Thyroid gland (tissue), 4 donors: ENCODE measurements around the gene RRP8. TPM values are rescaled to one million over a fixed set of nuclear protein-coding genes. Genes with fewer than 3 reads are reported as not detected.

Experiments
- DNase-seq, 2 donors: peaks; one replicate each; pipeline ENCODE4 v3.0.0-alpha.2; 2019
- H3K27ac ChIP-seq, 3 donors: fragments of 200-600 bp; sonication (generic); 1 replicate in 2 of 3; 2 replicates in 1 of 3; pipeline ENCODE4 v1.5.1; 2016 to 2019; ENCODE audit warnings: mild to moderate bottlenecking in 1 of 3, moderate library complexity in 1 of 3
- H3K27me3 ChIP-seq: fragments of 200-600 bp; sonication (generic); one replicate; pipeline ENCODE4 v1.5.1; 2019
- H3K36me3 ChIP-seq, 2 donors: fragments of 200-600 bp; sonication (generic); one replicate each; pipeline ENCODE4 v1.5.1; 2016 to 2019
- H3K4me1 ChIP-seq, 2 donors: fragments of 200-600 bp; sonication (generic); one replicate each; pipeline ENCODE4 v1.5.1; 2017 to 2019
- H3K4me3 ChIP-seq, 3 donors: fragments of 200-600 bp; sonication (generic); replicated peaks in 1 of 3; 1 replicate in 2 of 3; 2 replicates in 1 of 3; pipeline ENCODE4 v1.5.1; 2016; ENCODE audit warnings: mild to moderate bottlenecking in 1 of 3
- H3K9me3 ChIP-seq: fragments of 200-600 bp; sonication (generic); one replicate; pipeline ENCODE4 v1.5.1; 2017
- CTCF ChIP-seq, 6 experiments: fragments of 200-600 bp in 3 of 6; fragments of 450-650 bp in 3 of 6; sonication (generic) in 3 of 6; IDR thresholded peaks; one replicate each; pipeline ENCODE4 v1.5.1; 2016 to 2019; ENCODE audit warnings: antibody characterized with exemption in 6 of 6, mild to moderate bottlenecking in 2 of 6, inconsistent platforms in 1 of 6, moderate library complexity in 1 of 6
- POLR2A ChIP-seq, 2 donors: fragments of 450-650 bp; IDR thresholded peaks; one replicate each; pipeline ENCODE4 v1.6.1; 2017; ENCODE audit warnings: antibody characterized with exemption in 2 of 2, mild to moderate bottlenecking in 2 of 2, moderate library complexity in 1 of 2
- WGBS, 2 donors: methylation state at CpG; one replicate each; pipeline ENCODE4 v1.1.5; 2017; 5-methylcytosine and 5-hydroxymethylcytosine counted together
- intact Hi-C: fragments of 100-400 bp; cut with DNase I; formaldehyde crosslinking; loops from one replicate; pipeline ENCODE4 v1.15.1; 2023
- total RNA-seq, 4 donors: library from RNA; depleted of rRNA; stranded (reverse); fragments of >200 nt; gene quantifications; one replicate each; pipeline ENCODE4 v1.2.3, GENCODE V29; 2016

The RRP8 gene
- total RNA-seq, 4 donors from 2014 or later = 12.9 to 36.7 (median 18.8) TPM

- DNase-seq = peak; percentile 98
- TF ChIP-seq CTCF (IDR thresholded peaks at IDR 0.05) (peak in 4 of 6 experiments; percentile 34 to 63 (median 44)), POLR2A (IDR thresholded peaks at IDR 0.05) (peak in 1 of 2 donors; percentile 98)
- H3K4me3 ChIP-seq = peak within 1 kb of the TSS; percentile 12 to 74 (median 50)
- WGBS, 2 donors = 0 to 1% methylated on average over 31 to 34 of the region's 51 CpGs
- peaks cover 12 to 21% of the 10 kb centered on the region in 2 donors for H3K4me1 ChIP-seq
- no peaks in the 10 kb centered on the region for H3K9me3 ChIP-seq
- H3K27ac ChIP-seq = peak within 1 kb of the TSS; percentile 96 to 99 (median 99)
- peaks cover 32 to 44% of the 10 kb centered on the region in 2 donors for H3K36me3 ChIP-seq
- intact Hi-C loops = no loop called here
- H3K27me3 ChIP-seq = no peaks in the 10 kb centered on the region
Measured at GRCh38 chr11:6612213-6613041, 9.0 kb upstream of the RRP8 start, which contains the start of gene TAF10. Gene TAF10, minus strand, starts transcription at chr11:6612216. Its CDS starts 27 bp downstream, at chr11:6612189.

- WGBS, 2 donors = 0% methylated on average over 3 to 12 of the region's 36 CpGs
- no peak for TF ChIP-seq POLR2A (IDR thresholded peaks at IDR 0.05)
- no peak for TF ChIP-seq CTCF (IDR thresholded peaks at IDR 0.05)
- Histone ChIP-seq H3K27ac (peak overlapping the region; percentile 77 to 96 (median 80)), H3K4me1 (peaks cover 12 to 25% of the 10 kb centered on the region in 2 donors), H3K36me3 (peaks cover 32 to 44% of the 10 kb centered on the region in 2 donors), H3K27me3 (no peaks in the 10 kb centered on the region), H3K4me3 (peak overlapping the region; percentile 12 to 74 (median 34)), H3K9me3 (no peaks in the 10 kb centered on the region)
- intact Hi-C loops = no loop called here
- DNase-seq = no peak
Measured at GRCh38 chr11:6611963-6612212, 8.5 kb upstream of the RRP8 start.

GRCh38 chr11:6611092-6611962 lies 7.9 kb upstream of the RRP8 start:
- peaks cover 17 to 30% of the 10 kb centered on the region in 2 donors for H3K4me1 ChIP-seq
- intact Hi-C loops = no loop called here
- H3K36me3 ChIP-seq = peaks cover 32 to 44% of the 10 kb centered on the region in 2 donors
- H3K27me3 ChIP-seq = no peaks in the 10 kb centered on the region
- 13 to 26% methylated on average over 24 to 39 of the region's 39 CpGs for WGBS, 2 donors
- no peak for TF ChIP-seq POLR2A (IDR thresholded peaks at IDR 0.05)
- no peak for TF ChIP-seq CTCF (IDR thresholded peaks at IDR 0.05)
- H3K27ac ChIP-seq = peak overlapping the region; percentile 77 to 96 (median 80)
- H3K9me3 ChIP-seq = no peaks in the 10 kb centered on the region
- peak; percentile 24 to 46 for DNase-seq
- H3K4me3 ChIP-seq = peak overlapping the region; percentile 12 to 74 (median 34)

- no peak for DNase-seq
- Histone ChIP-seq H3K4me1 (peaks cover 22 to 38% of the 10 kb centered on the region in 2 donors), H3K36me3 (peaks cover 32 to 42% of the 10 kb centered on the region in 2 donors), H3K27me3 (no peaks in the 10 kb centered on the region), H3K27ac (no peak overlapping the region), H3K4me3 (no peak overlapping the region), H3K9me3 (no peaks in the 10 kb centered on the region)
- intact Hi-C loops = no loop called here
- TF ChIP-seq CTCF (IDR thresholded peaks at IDR 0.05) (no peak), POLR2A (IDR thresholded peaks at IDR 0.05) (no peak)
- 94 to 95% methylated on average over 5 to 6 of the region's 6 CpGs for WGBS, 2 donors
Measured at GRCh38 chr11:6610591-6610990, 7.2 kb upstream of the RRP8 start.
